Right atrium auricular region (tissue), 2 donors: ENCODE data around the gene FRRS1. TPM values are rescaled to one million over a fixed set of nuclear protein-coding genes. Genes with fewer than 3 reads are reported as not detected.

Experiments used
- DNase-seq: peaks from one replicate; pipeline ENCODE4 v3.0.0-alpha.2; 2019; ENCODE audit warnings: low spot score
- H3K27ac ChIP-seq, 2 donors: fragments of 200-600 bp; sonication (generic); 1 replicate in 1 of 2; 2 replicates in 1 of 2; pipeline ENCODE4 v1.5.1; 2016 to 2019
- H3K27me3 ChIP-seq, 2 donors: fragments of 200-600 bp; sonication (generic); one replicate each; pipeline versions ENCODE4 v1.5.1 to v1.6.0; 2017 to 2019
- H3K36me3 ChIP-seq: fragments of 200-600 bp; sonication (generic); one replicate; pipeline ENCODE4 v1.5.1; 2016
- H3K4me1 ChIP-seq, 2 donors: fragments of 200-600 bp; sonication (generic); one replicate each; pipeline versions ENCODE4 v1.5.1 to v1.6.0; 2017 to 2019
- H3K4me3 ChIP-seq, 2 donors: fragments of 200-600 bp; sonication (generic); 1 replicate in 1 of 2; 2 replicates in 1 of 2; pipeline ENCODE4 v1.5.1; 2017 to 2019; ENCODE audit warnings: mild to moderate bottlenecking in 1 of 2, moderate library complexity in 1 of 2
- H3K9me3 ChIP-seq, 2 donors: fragments of 200-600 bp; sonication (generic); one replicate each; pipeline ENCODE4 v1.5.1; 2019
- CTCF ChIP-seq, 2 donors: fragments of 200-600 bp; sonication (generic); IDR thresholded peaks; one replicate each; pipeline ENCODE4 v1.5.1; 2019; ENCODE audit warnings: antibody characterized with exemption in 2 of 2
- total RNA-seq, 2 donors: library from RNA; depleted of rRNA; stranded (reverse); fragments of >200 nt; gene quantifications; one replicate each; pipeline ENCODE4 v1.1.0, GENCODE V29; 2016

The FRRS1 gene
- total RNA-seq, 2 donors from 2014 or later = 3.4 to 3.5 TPM

- no peaks in the 10 kb centered on the region for H3K4me1 ChIP-seq
- H3K36me3 ChIP-seq = no peaks in the 10 kb centered on the region
- H3K9me3 ChIP-seq = no peaks in the 10 kb centered on the region
- no peaks in the 10 kb centered on the region for H3K27me3 ChIP-seq
- DNase-seq = no peak
- peak overlapping the region in 1 of 2 donors; percentile 44 for H3K27ac ChIP-seq
- TF ChIP-seq CTCF (IDR thresholded peaks at IDR 0.05) = no peak
- H3K4me3 ChIP-seq = no peak overlapping the region
Observed at GRCh38 chr1:99727575-99728185, 38.8 kb downstream of the FRRS1 start.

- no peak for TF ChIP-seq CTCF (IDR thresholded peaks at IDR 0.05)
- Histone ChIP-seq H3K27ac (no peak overlapping the region), H3K27me3 (no peaks in the 10 kb centered on the region), H3K36me3 (no peaks in the 10 kb centered on the region), H3K4me1 (no peaks in the 10 kb centered on the region), H3K9me3 (no peaks in the 10 kb centered on the region), H3K4me3 (no peak overlapping the region)
- DNase-seq = no peak
Observed at GRCh38 chr1:99726818-99727217, 39.6 kb downstream of the FRRS1 start.

GRCh38 chr1:99726407-99726806 is 40.0 kb downstream of the FRRS1 start:
- no peak for TF ChIP-seq CTCF (IDR thresholded peaks at IDR 0.05)
- no peak overlapping the region for H3K4me3 ChIP-seq

GRCh38 chr1:99725996-99726395 is 40.4 kb downstream of the FRRS1 start:
- Histone ChIP-seq H3K27me3 (no peaks in the 10 kb centered on the region), H3K9me3 (no peaks in the 10 kb centered on the region), H3K36me3 (no peaks in the 10 kb centered on the region), H3K4me3 (no peak overlapping the region), H3K4me1 (no peaks in the 10 kb centered on the region), H3K27ac (no peak overlapping the region)
- no peak for DNase-seq
- no peak for TF ChIP-seq CTCF (IDR thresholded peaks at IDR 0.05)

More at GRCh38 chr1:99726407-99726806, 40.0 kb downstream of the FRRS1 start:
- Histone ChIP-seq H3K27me3 (no peaks in the 10 kb centered on the region), H3K27ac (no peak overlapping the region), H3K9me3 (no peaks in the 10 kb centered on the region), H3K36me3 (no peaks in the 10 kb centered on the region), H3K4me1 (no peaks in the 10 kb centered on the region)
- no peak for DNase-seq

- Histone ChIP-seq H3K9me3 (no peaks in the 10 kb centered on the region), H3K27me3 (no peaks in the 10 kb centered on the region), H3K27ac (no peak overlapping the region), H3K36me3 (no peaks in the 10 kb centered on the region), H3K4me1 (no peaks in the 10 kb centered on the region), H3K4me3 (no peak overlapping the region)
- no peak for DNase-seq
- no peak for TF ChIP-seq CTCF (IDR thresholded peaks at IDR 0.05)
Observed at GRCh38 chr1:99723251-99723650, 43.2 kb downstream of the FRRS1 start.

GRCh38 chr1:99717005-99717404 is 49.4 kb downstream of the FRRS1 start:
- H3K27ac ChIP-seq = no peak overlapping the region
- no peak for TF ChIP-seq CTCF (IDR thresholded peaks at IDR 0.05)
- H3K4me1 ChIP-seq = no peaks in the 10 kb centered on the region
- H3K4me3 ChIP-seq = no peak overlapping the region
- H3K9me3 ChIP-seq = no peaks in the 10 kb centered on the region
- no peaks in the 10 kb centered on the region for H3K27me3 ChIP-seq
- peaks cover 5% of the 10 kb centered on the region for H3K36me3 ChIP-seq
- DNase-seq = no peak
